Omental fat pad (tissue), 4 donors: ENCODE data around the gene STRIP1. TPM values are rescaled to one million over a fixed set of nuclear protein-coding genes. Genes with fewer than 3 reads are reported as not detected.

ENCODE experiments used
- ATAC-seq: fragments of 150-250 bp; one replicate; pipeline ENCODE4 v1.9.1; 2016; ENCODE audit warnings: mild to moderate bottlenecking, moderate library complexity; ENCODE audit not compliant: low FRiP score
- DNase-seq: peaks from one replicate; pipeline ENCODE4 v3.0.0-alpha.2; 2019; ENCODE audit warnings: low spot score
- CTCF ChIP-seq, 3 donors: fragments of 450-650 bp; IDR thresholded peaks; one replicate each; pipeline ENCODE4 v1.5.1; 2016 to 2017; ENCODE audit warnings: antibody characterized with exemption in 3 of 3, mild to moderate bottlenecking in 3 of 3, moderate library complexity in 2 of 3
- total RNA-seq, 4 donors: library from RNA; depleted of rRNA; stranded (reverse); fragments of >200 nt; gene quantifications; one replicate each; pipeline ENCODE4 v1.1.0, GENCODE V29; 2016

Gene STRIP1
- total RNA-seq, 4 donors from 2014 or later, result 36.7 to 50.7 (median 46.1) TPM

GRCh38 chr1:109991400-109991925 lies 43.0 kb upstream of the STRIP1 start:
- DNase-seq (no peak), ATAC-seq (no peak)
- no peak for TF ChIP-seq CTCF (IDR thresholded peaks at IDR 0.05)

DNA sequence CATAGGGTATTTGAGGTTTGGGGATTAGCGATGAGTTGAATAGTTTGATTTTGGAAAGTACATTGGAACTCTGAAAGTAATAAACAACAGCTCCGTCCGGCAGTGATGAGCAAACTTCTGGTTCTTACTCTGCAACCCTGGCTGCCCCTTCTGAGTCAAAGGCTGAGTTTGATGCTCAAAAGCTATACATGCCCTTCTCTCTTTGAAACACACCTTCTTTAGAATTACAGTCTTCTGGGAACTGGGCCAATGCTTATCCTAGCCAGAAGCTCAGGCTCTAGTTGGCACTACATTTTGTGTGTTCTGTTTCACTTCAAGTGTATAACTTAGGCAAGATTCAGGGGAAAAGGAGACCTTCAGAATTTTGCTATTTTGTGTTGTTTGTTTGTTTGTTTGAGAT lies 40.5 kb upstream of the STRIP1 start:
- no peak for TF ChIP-seq CTCF (IDR thresholded peaks at IDR 0.05)
- no peak for DNase-seq
- peak; percentile 62 for ATAC-seq

- ATAC-seq, result no peak
Measured at GRCh38 chr1:109994654-109995053, 39.8 kb upstream of the STRIP1 start.

DNA sequence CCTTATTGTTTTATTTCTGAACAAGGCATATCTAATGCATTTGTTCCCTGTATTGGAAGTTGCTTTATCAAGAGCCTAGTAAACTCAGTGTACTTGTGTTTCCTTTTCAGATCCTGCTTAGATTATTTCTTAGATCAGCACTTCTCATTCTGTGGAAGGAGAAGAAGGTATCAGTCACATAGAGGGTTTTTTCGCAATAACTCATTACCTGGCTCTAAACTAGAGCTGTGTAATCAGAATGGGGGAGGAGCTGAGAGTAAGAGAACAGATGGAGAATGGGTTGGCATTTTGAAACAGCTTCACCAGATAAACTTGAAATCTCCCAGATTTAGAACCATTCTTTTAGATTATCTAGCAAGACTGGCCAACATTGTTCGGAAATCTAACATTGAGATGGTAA lies 38.9 kb upstream of the STRIP1 start:
- no peak for TF ChIP-seq CTCF (IDR thresholded peaks at IDR 0.05)
- ATAC-seq (peak; percentile 67), DNase-seq (no peak)

More at GRCh38 chr1:109994654-109995053, 39.8 kb upstream of the STRIP1 start:
- DNase-seq, result no peak
- TF ChIP-seq CTCF (IDR thresholded peaks at IDR 0.05), result no peak

DNA sequence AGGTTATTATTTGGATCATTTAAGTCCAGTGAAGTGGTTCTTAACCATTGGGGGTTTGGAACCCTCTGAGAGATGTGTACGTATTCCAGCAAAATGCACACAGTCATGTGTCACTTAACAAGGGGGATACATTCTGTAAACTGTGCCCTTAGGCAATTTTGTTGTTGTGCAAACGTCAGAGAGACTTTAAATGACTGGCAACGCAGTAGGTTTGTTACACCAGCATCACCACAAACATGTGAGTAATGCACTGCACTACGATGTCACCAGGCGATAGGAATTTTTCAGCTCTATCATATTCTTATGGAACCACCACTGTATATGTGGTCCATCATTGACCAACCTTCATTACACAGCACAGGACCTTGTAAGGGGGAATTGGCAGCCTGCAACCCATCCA lies 37.9 kb upstream of the STRIP1 start:
- DNase-seq, result no peak
- no peak for ATAC-seq
- no peak for TF ChIP-seq CTCF (IDR thresholded peaks at IDR 0.05)

DNA sequence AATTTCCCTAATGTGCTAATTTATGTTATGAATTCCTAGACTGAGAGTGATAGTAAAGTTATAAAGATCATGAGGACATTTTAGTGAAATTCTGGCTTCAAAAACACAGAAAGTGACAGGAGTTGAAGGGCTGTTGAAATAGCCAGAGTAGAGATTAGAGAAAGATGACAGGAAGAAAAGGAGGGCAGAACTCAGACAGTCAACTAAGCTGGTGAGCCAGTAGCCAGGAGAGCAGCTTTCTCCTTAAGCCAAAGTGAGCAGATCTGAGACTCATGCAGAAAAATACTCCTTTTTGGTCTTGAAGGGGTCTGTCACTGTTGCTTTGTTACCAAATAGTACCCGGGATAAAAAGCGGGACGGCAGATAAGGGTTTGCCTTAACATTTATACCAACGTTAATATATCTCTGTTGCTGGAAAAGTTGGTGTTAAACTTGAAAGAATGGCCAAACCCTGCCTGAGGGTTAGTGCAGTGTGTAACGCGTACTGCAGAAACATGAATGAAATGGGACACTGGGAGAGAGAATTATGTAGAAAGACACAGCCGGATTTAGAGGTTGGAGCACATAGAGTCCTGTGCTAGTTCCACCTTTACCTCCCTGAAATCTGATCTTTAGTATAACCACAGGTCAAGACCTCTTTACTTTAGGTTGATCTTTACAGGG lies 37.1 kb upstream of the STRIP1 start:
- ATAC-seq (no peak), DNase-seq (no peak)
- TF ChIP-seq CTCF (IDR thresholded peaks at IDR 0.05), result no peak

DNA sequence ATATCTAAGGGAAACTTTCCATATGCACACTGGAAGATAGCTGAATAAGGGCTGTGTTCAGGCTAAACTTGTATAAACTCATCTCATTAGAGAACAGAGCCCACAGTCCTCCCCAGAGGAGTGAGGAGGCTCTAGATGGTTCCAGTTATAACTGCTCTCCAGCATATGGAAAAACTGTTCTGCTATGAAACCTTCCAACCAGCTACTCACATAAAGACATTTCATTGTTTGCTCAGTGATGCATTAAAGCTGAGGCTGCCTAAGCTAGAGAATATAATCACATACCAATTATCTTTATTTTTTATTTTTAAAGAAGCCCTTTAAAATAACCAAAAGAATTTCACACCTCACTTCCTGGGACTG lies 36.6 kb upstream of the STRIP1 start:
- no peak for TF ChIP-seq CTCF (IDR thresholded peaks at IDR 0.05)
- ATAC-seq (no peak), DNase-seq (no peak)
